Measurements from ENCODE around the gene SPSB3.

GRCh38 chr16:1745181-1745899, 37.0 kb downstream of the SPSB3 start:
- TF ChIP-seq GABPA (tag; conservative IDR thresholded peaks at IDR 0.05; ENCODE audit: low read depth) = no peak
- no peak for TF ChIP-seq TSHZ1 (CRISPR knock-in tag; IDR thresholded peaks at IDR 0.05)
- no peak for TF ChIP-seq NR2F6 (CRISPR knock-in tag; IDR thresholded peaks at IDR 0.05)
- TF ChIP-seq CTCF (IDR thresholded peaks at IDR 0.05 in 2 of 3, conservative IDR thresholded peaks at IDR 0.05 in 1 of 3; ENCODE audit: insufficient read depth in 2 of 3, low read depth in 1 of 3, low read length in 3 of 3) = no peak
- TF ChIP-seq IRF9 (tag; IDR thresholded peaks at IDR 0.05) = no peak
- TF ChIP-seq POLR2A (conservative IDR thresholded peaks at IDR 0.05) = no peak
- no peak for TF ChIP-seq ZNF512 (tag; IDR thresholded peaks at IDR 0.05)
- TF ChIP-seq EP300 (IDR thresholded peaks at IDR 0.05; ENCODE audit: low read length) = no peak

All from K562 (cell line).